Measurements from ENCODE around the gene ARHGAP24.

Gene ARHGAP24

GRCh38 chr4:85938062-85938461 lies 463.1 kb downstream of the ARHGAP24 start:
- DNase-seq (ENCODE audit: extremely low read depth, low read depth): no peak
- no peak overlapping the region for H3K4me3 ChIP-seq (replicated peaks; ENCODE audit: low read depth, low read length)
- no peak for TF ChIP-seq CTCF (IDR thresholded peaks at IDR 0.05; ENCODE audit: low read depth, low read length, missing control alignments)

GRCh38 chr4:85938902-85939301 lies 464.0 kb downstream of the ARHGAP24 start:
- TF ChIP-seq CTCF (IDR thresholded peaks at IDR 0.05; ENCODE audit: low read depth, low read length, missing control alignments): no peak
- no peak for DNase-seq (ENCODE audit: extremely low read depth, low read depth)
- no peak overlapping the region for H3K4me3 ChIP-seq (replicated peaks; ENCODE audit: low read depth, low read length)

- TF ChIP-seq CTCF (IDR thresholded peaks at IDR 0.05; ENCODE audit: low read depth, low read length, missing control alignments): no peak
- no peak overlapping the region for H3K4me3 ChIP-seq (replicated peaks; ENCODE audit: low read depth, low read length)
- no peak for DNase-seq (ENCODE audit: extremely low read depth, low read depth)
Observed at GRCh38 chr4:85939595-85939994, 464.6 kb downstream of the ARHGAP24 start.

- H3K4me3 ChIP-seq (replicated peaks; ENCODE audit: low read depth, low read length): no peak overlapping the region
Observed at GRCh38 chr4:85940151-85940550, 465.2 kb downstream of the ARHGAP24 start.

GRCh38 chr4:85942107-85942506 lies 467.2 kb downstream of the ARHGAP24 start:
- no peak for TF ChIP-seq CTCF (IDR thresholded peaks at IDR 0.05; ENCODE audit: low read depth, low read length, missing control alignments)
- DNase-seq (ENCODE audit: extremely low read depth, low read depth): no peak
- no peak overlapping the region for H3K4me3 ChIP-seq (replicated peaks; ENCODE audit: low read depth, low read length)

More at GRCh38 chr4:85940151-85940550, 465.2 kb downstream of the ARHGAP24 start:
- TF ChIP-seq CTCF (IDR thresholded peaks at IDR 0.05; ENCODE audit: low read depth, low read length, missing control alignments): no peak
- no peak for DNase-seq (ENCODE audit: extremely low read depth, low read depth)

- TF ChIP-seq CTCF (IDR thresholded peaks at IDR 0.05; ENCODE audit: low read depth, low read length, missing control alignments): no peak
- DNase-seq (ENCODE audit: extremely low read depth, low read depth): no peak
- no peak overlapping the region for H3K4me3 ChIP-seq (replicated peaks; ENCODE audit: low read depth, low read length)
Observed at GRCh38 chr4:85946821-85947220, 471.9 kb downstream of the ARHGAP24 start.

- no peak for TF ChIP-seq CTCF (IDR thresholded peaks at IDR 0.05; ENCODE audit: low read depth, low read length, missing control alignments)
- DNase-seq (ENCODE audit: extremely low read depth, low read depth): no peak
- no peak overlapping the region for H3K4me3 ChIP-seq (replicated peaks; ENCODE audit: low read depth, low read length)
Observed at GRCh38 chr4:85951099-85951498, 476.1 kb downstream of the ARHGAP24 start.

All from HFF-Myc (cell line).